ENCODE data around the gene EXOC6B.

EXOC6B gene

DNA sequence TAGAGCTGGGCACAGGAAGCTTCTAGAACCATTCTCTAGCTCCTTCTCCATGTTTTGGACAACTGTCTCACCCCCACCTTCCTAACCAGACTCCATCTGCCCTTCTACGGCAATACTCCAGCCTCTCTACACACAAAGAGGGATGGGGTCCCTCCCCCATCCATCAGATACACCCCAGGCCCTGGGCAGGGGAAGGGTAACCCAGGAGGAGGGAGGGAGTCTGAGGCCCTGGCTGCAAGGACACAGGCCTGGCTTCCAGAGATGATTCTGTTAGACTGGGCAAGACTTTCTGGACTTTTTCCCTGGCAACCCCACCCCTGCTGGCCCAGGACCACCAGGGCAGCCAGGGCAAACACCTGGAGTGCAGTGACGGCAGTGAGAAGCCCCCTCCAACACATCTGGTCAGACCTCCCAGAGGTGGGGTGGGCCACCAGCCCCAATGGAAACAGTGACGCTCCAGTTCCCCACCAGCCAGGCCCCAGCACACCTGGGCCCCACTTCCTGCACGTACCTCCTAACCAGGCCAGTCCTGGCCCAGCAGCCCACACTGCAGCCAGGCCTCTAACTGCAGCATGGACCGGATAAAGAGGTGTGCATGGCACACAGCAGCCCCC is 684.7 kb downstream of the EXOC6B start:
- FAIRE-seq = no peak

DNA sequence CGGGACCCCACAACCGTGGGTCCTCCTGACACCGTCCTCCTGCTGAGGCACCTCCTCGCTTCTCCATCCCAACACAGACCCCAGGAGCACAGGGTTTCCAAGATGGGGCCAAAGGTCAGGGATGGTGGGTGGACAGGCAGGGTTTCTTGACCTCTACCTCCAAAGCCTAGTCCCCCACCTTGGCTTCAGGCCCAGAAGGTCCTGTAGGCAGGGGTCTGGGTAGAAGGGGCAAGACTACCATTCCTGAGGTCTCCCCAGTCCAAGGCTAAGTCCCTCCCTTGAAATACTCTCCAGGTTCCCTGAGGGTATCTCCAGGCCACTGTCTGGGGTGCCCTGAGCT is 685.2 kb downstream of the EXOC6B start:
- FAIRE-seq = no peak

DNA sequence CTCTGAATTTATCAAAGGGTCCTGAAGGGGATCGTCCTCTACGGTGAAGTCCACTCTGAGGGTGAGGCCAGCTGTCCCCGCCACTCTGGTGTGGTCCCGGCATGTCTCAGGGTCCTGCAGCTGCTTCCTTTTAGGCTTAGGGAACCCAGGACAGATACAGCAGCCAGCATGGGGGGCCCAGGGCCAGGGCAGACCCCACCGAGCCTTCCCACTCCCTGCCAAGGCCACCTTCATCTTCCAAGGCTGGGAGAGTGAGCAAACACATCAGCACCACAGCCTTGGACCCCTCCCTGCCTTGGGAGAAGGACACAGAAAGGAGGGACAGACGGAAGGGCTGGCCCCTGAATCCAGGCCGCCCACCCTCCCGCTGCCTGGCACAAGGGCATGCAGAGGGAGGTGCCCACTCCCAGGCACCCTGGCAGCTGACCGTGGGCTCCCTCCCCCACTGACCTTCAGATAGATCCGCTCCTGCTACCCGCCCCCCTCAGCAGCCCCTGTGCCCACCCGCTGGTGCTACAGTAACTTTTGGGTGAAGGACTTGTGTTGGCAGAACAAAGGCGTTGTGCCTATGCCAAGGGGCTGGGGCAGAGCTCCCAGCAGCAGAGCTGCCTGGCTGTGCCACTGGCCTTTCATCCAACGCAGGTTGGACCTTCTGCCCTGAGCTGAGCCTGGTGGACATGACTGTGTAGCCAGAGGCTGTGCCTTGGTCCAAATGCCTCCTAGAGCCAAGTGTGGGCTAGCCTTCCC is 685.8 kb downstream of the EXOC6B start:
- FAIRE-seq = no peak

DNA sequence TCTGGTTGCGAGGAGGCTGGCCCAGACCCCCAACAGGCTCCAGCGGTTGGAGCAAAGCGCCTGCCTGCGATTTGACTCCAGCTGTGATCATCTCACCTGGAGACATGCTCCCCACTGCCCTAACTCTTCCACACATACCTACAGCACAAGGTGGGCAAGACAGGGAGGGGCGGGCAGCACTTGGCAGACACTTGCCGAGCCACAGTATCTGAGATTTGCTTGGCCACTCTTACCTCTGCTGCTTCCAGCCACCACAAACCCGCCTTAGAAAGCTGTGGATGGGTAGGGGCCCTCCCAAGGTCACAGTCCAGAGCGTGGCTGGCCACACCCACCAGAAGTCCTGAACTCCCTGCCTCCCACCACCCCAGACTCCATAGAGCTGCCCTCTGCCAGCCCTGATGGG is 686.4 kb downstream of the EXOC6B start:
- FAIRE-seq = no peak

DNA sequence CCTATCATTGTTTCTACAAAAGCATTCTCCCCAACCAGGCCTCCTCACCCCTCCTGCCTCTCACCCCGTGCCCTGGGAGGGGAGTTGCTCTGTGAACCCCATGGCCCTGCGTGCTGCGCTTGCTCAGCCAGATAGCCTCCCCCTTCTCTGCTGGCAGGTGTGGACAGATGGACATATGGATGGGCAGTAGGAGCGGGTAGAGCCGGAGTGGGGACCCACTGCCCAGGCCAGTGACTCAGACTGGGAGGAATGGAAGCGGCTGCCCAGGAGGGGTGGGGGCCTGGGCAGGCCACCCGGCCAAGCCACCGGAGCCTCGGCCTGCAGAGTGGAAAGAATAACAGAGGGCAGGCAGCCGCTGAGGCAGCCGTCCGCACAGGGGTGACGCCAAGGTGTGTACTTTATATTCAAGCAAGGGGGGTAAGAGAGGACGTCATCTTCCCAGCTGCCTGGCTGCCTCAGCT is 686.9 kb downstream of the EXOC6B start:
- FAIRE-seq = no peak

DNA sequence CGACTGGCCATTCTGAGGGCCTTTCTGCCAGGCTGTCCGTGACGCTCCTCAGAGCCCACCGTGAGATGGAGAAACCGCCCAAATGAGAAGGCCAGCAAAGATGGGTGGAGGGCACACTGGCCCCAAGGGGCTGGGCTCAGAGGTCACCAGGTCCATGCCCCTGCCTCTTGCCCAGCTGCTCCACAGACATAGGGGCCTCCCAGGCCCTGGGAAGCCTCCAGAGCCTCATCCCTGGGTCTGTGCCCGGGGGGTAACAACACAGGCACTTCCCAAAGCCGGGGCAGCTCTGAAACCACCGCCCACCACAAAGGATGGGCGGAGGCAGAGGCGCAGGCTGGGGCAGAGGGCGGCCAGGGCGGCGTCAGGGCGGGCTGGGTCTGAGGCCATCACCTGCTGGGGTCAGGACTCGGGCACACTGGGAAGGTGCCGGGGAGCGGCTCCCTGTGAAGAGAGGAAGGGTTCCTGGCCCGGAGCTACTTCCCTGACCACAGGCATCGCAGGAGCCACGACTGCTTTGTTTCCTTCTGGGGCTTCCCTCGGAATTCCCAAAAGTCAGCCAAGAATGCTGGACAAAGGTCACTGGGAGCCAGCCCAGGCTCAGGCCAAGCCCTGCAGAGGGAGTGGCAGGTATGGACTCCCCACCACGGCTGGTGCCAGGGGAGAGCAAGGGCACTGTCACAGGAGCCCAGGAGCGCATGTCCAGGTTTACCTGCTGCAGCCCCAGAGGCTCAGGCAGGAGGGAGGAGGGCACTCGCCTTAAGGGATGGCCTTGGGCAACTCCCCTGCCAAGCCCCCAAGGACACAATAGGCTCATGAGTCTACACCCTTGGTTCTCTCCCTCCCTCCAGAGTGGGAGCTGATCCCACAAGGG is 687.6 kb downstream of the EXOC6B start:
- no peak for FAIRE-seq

DNA sequence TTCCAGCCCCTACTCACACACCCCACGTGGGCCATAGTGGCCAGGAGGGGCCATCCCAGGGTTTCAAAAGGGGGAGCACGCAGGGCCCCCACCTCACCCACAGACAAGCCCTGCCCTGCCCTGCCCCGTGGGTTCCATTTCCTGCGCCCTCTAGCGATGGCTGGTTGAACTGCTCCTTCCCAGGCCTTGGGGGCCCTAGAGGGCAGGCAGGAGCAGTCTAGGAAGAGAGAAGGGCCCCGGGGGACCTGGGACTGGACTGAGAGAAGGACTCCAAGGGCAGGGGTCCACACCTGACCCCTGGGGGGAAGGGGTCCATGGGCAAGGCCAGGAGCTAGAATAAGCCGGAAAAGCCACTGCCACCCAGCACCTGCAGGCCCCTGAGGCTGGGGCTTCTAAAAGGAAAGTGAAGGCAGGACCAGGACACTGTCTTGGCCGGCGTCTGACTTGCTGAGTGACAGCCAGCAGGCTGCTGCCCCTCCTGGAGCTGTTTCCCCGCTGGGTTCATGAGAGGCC is 688.3 kb downstream of the EXOC6B start:
- no peak for FAIRE-seq

DNA sequence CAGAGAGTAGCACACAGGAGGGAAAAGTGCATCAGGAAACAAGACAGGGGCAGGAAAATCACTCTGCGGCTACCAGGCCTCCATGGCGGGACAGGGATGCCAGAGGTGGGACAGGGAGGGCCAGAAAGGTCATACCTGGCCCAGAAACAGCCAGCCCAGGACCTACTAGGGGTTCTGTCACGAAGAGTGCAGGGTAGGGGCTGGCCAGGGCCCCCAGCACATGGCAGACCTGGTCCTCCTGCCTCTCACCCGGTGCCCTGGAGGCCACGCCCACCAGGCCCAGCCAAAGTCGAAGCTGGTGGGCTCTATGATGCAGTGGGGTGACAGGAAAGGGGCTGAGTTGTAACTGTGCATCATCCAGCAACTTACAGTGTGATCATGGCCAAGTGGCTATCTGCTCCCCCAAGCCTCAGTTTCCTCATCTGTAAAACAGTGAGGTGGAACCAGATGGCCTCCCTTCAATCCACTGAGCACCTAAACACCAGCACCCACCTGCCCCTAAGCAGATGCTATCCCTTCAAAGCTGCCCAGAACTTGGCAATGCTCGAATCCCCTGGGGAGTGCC is 688.8 kb downstream of the EXOC6B start:
- FAIRE-seq = no peak

DNA sequence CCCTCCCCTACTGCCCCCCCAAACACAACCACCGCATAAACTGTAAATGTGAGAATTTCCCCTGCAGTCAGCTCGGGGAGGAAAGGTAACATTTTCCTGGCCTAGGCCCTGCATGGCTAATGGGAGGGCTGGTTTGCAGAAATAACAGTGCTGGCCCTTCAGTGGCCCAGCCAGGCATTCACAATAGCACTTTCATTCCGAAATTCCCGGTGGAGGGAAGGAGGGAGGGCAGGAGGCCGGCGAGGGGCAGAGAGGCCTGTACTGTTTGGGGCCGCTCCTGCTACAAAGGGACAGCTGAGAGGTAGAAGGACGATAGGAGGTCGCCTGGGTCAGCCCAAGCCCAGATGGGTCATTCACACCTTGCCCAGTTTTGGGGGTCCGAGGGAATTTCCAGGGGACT is 689.5 kb downstream of the EXOC6B start:
- no peak for FAIRE-seq

DNA sequence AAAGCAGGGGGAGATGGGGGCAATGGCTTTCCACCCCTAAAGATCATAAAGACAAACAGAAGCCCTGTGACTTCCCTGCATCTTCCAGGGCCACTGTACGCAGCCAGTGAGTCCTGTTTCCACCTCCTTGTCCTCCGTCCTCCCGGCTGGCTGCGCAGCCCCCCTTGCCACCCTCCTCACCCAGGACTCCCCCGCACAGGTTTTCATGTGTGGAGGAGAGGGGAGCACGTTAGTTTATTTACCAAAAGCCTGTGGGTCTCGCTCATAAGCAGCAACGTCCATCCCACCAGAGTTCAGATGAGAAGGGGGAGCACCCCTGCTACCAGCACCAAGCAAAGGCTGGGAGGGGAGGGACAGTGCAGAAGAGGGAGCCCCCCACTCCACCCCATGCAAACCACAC is 689.9 kb downstream of the EXOC6B start:
- FAIRE-seq = no peak

DNA sequence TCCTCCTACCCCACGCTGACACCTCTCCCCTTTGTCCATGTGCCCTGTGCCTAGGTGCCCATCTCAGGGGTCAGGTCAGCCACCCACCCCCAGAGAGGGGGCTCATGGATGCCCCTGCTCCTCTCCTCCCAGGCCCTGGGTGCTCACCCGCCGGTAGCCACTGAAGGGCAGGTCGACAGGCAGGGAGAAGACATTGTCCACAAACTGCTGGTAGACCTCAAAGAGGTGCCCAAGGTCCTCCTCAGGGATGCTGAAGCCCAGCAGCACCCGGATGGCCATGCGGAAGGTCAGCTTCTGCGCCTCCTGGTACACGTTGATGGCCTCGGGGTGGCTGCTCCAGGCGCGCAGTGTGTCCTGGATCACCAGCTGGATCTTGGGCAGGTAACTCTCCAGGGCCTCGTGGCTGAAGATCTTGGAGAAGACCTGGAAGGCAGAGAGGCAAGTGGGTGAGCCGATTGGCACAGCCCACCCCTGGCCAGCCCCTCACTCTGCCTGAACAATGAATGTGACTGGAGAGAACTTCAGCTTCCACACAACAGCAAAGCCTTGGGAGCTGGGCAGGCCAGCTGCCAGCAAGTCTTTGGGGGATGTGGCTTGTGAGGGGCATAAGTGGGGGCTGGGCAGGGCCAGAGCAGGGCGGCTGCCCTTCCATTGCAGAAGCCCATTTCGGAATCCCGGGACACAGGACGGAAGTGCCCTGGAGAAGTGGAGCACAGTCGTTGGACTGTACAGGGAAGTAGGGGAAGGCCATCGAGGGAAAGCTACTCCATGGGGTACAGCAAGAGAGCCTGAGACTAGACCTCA is 690.6 kb downstream of the EXOC6B start:
- no peak for FAIRE-seq

DNA sequence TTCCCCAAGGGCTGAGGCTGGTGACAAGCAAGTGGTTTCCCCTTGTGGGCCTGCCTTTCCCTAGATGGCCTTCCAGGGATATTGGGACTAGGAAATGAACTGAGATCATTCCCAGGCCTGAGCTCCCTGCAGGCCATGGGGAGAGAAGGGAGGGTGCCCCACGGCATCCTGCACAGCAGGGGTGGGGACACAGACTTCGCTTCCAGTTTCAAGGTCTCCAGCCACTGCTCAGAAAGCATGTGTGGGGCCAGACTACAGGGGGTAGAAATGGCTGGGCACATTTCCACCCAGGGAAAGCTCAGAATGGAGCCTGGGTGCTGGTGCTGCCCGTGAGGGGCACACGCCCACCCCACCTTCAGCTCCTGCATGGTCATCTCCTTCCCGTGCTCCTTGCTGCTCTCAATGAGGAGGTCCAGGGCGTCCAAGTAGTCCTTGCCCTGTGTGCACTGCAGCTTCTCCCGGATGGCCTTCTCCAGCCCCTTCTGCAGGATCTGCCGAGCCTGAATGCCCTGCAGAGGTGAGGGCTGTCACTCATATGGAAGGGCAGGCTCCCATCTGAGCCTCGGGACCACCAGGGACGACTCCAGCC is 691.3 kb downstream of the EXOC6B start:
- no peak for FAIRE-seq

DNA sequence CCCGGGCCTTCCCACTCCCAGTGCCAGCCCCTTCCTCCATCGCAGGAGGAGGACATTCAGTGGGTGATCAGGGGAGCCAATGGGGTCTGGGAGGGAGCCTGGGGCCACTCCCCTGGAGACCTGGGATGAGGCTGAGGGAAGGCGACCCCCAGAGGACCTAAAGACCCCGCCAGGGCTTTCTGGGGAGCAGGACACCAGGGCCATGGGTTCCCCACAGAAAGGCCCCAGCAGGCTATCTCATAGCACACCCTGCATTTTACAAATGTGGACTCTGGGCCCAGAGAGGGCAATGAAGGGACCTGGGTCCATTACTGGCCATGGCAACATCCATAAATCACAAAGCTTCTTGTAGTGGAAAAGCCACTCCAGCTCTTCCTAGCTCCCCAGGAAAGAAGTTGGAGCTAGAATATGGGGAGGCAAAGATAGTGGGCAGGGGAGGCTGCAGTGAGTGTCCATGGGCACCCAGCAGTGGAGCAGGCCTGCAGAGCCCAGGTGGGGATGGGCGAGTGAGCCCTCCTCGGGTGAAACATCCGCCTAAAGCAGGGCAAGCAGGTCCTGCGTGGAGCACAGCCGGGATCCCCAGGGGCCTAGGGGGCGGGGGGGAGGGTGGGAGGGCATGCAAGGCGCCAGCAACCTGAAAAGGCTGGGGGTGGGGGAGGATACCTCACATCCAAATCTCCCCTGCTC is 692.0 kb downstream of the EXOC6B start:
- FAIRE-seq = no peak

DNA sequence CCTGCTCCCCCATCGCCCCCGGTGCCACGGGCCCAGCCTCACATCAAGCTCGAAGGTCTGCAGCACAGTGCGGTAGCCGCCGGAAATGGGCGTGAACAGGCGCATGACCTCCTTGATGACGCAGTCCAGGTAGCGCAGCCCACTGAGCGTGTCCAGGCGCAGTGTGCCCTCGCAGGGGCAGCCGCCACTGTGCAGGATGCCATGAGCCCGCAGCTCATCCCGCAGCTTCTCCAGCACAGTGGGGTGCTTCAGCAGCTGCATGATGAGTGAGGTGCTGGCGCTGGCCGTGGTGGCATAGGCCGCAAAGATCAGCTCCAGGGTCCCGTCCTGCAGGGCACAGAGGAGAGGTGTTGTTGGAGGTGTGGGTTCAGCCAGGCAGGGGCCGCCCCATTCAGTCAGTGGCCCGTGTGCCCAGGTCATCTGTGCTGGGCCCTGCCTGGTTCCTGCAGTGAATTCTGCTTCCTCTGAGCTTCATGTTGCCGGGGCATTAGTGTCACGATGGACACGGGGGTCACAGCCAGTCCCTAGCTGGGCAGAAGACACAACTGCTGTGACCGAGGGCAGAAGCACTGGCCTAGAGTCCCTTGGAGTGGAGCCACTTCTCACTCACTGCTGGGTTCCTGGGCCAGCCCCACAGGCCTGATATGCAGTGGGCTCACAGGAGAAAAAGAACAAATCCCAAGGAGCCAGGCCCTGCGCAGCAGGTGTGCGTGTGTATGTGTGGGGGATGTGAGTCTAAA is 692.7 kb downstream of the EXOC6B start:
- FAIRE-seq = no peak

DNA sequence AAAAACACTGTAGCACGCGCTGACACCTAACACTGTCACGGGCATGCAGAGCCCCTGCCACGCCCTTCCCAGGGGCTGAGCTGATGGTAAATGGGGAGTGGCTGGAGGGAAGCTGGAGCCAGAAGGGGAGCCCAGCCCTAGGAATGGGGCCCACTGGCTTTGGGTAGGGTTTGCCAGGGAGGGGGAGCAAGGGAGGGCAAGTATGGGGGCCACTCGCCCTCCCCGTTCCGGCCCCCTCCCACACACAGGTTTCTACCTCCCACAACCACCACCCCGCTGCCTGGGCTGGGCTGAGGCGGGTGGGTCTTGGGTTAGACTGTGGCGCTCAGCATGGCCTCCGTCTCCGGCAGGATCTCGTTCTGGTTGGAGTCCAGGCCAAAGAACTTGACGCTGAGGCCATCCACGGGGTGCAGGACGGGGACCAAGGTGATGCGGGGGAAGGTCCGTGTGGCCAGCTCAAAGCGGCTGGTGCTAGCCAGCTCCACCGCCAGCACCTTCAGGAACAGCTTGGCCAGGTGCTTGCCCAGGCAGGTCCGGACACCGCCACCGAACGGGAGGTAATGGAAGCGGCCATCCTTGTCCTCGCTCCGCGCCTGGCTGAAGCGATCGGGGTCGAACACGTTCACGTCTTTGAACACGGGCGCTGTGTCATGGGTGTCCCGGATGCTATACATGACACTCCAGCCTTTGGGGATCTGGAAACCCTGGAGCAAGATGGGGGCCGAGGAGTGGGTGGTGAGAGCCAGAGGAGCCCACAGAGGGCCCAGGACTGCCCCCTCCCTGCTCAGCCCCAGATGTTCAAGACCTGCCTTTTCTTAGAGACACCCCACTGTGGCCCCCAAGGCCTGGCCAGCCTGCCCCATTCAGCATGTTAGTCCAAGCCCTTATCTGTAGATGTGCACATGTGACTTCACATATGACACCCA is 693.7 kb downstream of the EXOC6B start:
- no peak for FAIRE-seq

DNA sequence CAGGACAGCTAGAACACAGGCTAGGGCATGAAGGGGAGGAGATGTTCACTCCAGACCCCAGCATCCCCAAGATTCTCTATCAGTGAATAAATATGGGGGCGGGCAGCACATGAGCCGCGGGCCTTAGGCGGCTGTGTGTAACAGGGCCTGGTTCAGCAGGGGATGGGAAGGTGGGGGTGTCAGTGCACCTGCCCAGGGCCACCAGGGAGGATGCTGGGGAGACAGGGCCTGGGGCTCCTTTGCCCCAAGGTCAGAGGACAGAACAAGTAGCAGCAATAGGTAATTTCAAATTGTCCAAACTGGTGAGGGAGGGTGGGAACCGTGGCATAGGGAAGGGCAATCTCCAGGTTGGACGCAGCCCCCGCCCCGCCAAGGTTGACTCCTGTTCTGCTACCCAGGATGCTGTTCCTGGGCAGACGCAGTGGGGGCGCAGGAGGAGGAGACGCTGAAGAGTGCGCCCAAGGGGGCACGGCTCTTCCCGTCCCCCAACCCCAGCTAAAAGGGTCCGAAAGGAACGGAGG is 694.4 kb downstream of the EXOC6B start:
- FAIRE-seq = no peak

DNA sequence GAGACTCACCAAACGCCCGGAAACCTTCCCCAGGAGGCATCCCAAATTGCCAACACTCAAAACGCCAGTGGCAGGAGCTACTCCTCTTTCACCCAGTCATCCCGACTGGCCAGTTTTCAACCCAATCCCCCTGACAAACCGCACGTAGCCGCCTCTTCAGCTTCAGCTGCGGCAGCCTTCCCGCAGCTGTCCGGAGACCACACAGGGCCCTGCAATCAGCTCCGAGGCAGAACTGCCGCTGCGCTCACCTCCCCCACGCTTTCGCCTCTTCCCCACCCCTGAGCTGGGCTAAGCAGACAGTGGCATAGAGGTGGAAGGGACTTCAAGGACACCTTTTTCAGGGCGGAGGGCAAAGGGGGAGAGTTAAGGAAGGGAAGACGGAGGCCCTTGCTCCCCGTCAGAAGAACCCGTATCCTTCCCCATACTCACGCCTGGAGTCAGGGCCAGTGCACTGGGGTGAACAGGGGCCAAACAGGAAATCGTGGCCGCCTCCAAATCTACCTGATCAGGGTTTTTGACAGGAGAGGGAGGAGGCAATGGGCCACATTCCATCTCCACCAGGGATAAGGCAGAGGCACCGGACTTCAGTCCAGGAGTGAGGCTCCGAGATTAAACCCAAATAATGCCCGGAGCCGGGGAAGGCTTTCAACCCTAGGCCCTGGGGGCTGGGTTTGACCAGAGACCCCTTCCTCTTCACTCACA is 695.0 kb downstream of the EXOC6B start:
- FAIRE-seq = no peak

DNA sequence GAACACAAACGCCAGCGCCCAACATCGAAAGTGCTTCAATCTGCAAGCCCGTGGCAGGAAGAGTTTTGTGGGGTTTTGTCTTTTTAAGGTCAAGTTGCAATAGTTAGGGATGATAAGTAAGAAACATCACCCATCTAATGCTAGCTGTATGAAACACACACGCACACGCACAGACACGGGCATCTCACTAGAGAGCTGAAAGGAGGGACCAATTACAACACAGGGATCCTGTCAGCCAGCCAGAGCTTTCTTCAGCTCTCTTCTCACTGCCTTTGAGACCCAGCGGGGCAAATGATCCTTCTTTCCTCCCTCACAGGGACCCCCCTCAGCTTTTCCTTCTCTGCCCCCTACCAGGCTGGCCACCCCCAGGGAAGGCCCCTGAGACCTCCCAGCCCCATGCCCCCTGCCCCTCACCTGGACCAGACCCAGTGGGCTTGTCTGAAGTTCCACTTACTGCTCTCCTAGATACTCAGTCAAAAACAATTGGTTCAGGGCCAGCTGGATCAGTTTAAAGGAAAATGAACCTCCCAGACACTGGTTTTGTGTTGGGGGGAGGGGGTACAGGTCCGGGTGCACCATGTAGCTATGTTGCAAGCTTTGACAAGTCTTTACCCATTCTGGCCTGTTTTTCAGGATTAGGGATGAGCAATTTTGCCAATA is 696.0 kb downstream of the EXOC6B start:
- no peak for FAIRE-seq
